Muscle of leg (tissue), 11 donors: Measurements from ENCODE around the gene MED27. TPM values are rescaled to one million over a fixed set of nuclear protein-coding genes. Genes with fewer than 3 reads are reported as not detected.

Experiments used
- DNase-seq: peaks from one replicate; pipeline ENCODE4 v3.0.0; 2013
- H3K27ac ChIP-seq: one replicate; pipeline ENCODE4 v1.5.1; 2013; ENCODE audit warnings: mild to moderate bottlenecking, low read length, control low read depth
- H3K27me3 ChIP-seq: one replicate; pipeline ENCODE4 v1.6.1; 2013; ENCODE audit warnings: low read length; ENCODE audit not compliant: control insufficient read depth, insufficient read depth
- H3K36me3 ChIP-seq: one replicate; pipeline ENCODE4 v1.6.1; 2013; ENCODE audit warnings: low read length; ENCODE audit not compliant: control insufficient read depth, insufficient read depth
- H3K4me1 ChIP-seq: one replicate; pipeline ENCODE4 v1.6.1; 2013; ENCODE audit warnings: low read length; ENCODE audit not compliant: control insufficient read depth, insufficient read depth
- H3K4me3 ChIP-seq: one replicate; pipeline ENCODE4 v1.5.1; 2013; ENCODE audit warnings: low read length, control low read depth
- H3K9me3 ChIP-seq: replicated peaks from 2 replicates; pipeline ENCODE4 v1.6.1; 2013; ENCODE audit warnings: low read depth, low read length; ENCODE audit not compliant: control insufficient read depth
- WGBS: methylation state at CpG from one replicate; pipeline ENCODE4 v1.1.5; 2013; ENCODE audit warnings: missing lambda C conversion rate; ENCODE audit not compliant: insufficient coverage; 5-methylcytosine and 5-hydroxymethylcytosine counted together
- polyA plus RNA-seq, 8 donors: library from polyadenylated mRNA; unstranded; fragments of 120-200 nt; gene quantifications; one replicate each; pipeline versions ENCODE4 v1.2.1 to v1.2.3, GENCODE V29; 2013; ENCODE audit warnings: inconsistent platforms in 1 of 8, low replicate concordance in 1 of 8; ENCODE audit not compliant: insufficient read length in 8 of 8, insufficient read depth in 1 of 8
- total RNA-seq: library from RNA; stranded (reverse); fragments of 120-200 nt; gene quantifications from one replicate; pipeline ENCODE4 v1.2.4, GENCODE V29; 2013

Gene MED27
- total and polyA plus RNA-seq, 9 donors, result 11.9 to 17.2 (median 15.0) TPM

DNA sequence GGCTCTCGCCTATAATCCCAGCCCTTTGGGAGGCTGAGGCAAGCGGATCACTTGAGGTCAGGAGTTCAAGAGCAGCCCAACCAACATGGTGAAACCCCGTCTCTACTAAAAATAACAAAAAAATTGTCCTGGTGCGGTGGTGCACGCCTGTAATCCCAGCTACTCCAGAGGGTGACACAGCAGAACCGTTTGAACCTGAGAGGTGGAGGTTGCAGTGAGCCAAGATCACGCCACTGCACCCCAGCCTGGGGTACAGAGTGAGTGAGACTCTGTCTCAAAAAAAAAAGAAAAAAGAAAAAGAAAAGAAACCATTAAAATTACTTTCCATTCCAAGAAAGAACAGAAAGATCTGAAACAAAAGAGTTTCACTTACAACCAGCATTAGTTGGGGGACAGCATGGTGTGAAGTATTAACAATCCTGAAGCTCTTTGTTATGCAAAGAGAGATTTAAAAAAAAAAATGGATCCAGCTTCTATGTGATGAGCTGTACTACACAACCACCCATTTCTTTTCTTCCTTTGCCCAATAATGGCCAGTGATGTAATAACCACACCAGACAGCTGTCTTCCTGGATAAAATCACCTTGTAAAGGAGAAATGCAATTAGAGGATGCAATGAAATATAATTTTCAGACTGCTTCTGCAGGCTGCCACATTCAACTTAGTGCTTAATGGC, 76.9 kb downstream of the MED27 start:
- Histone ChIP-seq H3K4me1 (peaks cover 5% of the 10 kb centered on the region), H3K4me3 (no peak overlapping the region), H3K9me3 (no peaks in the 10 kb centered on the region), H3K27ac (no peak overlapping the region), H3K36me3 (no peaks in the 10 kb centered on the region), H3K27me3 (no peaks in the 10 kb centered on the region)
- WGBS, result 40% methylated on average over 1 of the region's 7 CpGs
- no peak for DNase-seq

DNA sequence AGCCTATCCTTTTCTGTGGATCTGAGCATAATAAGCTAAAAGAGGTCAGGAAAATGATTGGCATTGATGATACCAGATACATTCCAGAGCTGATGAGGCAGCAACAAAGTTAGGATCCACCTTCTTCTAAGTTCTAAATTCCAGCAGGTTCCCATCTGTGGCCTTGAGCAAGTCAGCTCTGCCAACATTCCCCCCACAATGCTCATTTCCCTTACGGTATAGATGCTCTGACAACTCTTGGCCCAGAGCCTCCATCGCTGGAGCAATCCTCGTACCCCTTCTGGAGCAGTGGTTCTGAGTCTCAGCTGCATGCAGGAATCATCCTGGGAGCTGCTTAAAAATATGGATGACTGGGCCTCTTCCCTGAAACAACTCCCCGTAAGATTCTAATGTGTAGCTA, 78.1 kb downstream of the MED27 start:
- no peaks in the 10 kb centered on the region for H3K36me3 ChIP-seq
- DNase-seq, result no peak
- peaks cover 5% of the 10 kb centered on the region for H3K4me1 ChIP-seq
- H3K9me3 ChIP-seq, result no peaks in the 10 kb centered on the region
- H3K4me3 ChIP-seq, result no peak overlapping the region
- H3K27me3 ChIP-seq, result no peaks in the 10 kb centered on the region
- 46% methylated on average over 4 of the region's 4 CpGs for WGBS
- no peak overlapping the region for H3K27ac ChIP-seq

DNA sequence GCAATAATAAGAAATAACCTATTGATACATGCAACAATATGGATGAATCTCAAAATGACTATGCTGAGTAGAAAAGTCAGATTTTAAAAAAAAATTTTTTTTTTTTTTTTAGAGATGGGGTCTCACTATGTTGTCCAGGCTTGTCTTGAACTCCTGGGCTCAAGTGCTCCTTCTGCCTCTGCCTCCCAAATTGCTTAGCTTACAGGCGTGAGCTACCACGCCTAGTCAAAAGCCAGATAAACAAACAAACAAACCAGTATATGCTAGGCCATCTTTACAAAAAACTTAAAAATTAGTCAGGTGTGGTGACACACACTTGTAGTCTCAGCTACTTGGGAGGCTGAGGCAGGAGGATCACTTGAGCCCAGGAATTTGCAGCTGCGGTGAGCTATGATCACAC, 79.0 kb downstream of the MED27 start:
- no peak overlapping the region for H3K4me3 ChIP-seq
- no peak for DNase-seq
- H3K27ac ChIP-seq, result no peak overlapping the region
- no peaks in the 10 kb centered on the region for H3K9me3 ChIP-seq
- WGBS, result 83% methylated on average over 1 of the region's 3 CpGs
- peaks cover 3% of the 10 kb centered on the region for H3K4me1 ChIP-seq
- no peaks in the 10 kb centered on the region for H3K27me3 ChIP-seq
- H3K36me3 ChIP-seq, result peaks cover 6% of the 10 kb centered on the region

DNA sequence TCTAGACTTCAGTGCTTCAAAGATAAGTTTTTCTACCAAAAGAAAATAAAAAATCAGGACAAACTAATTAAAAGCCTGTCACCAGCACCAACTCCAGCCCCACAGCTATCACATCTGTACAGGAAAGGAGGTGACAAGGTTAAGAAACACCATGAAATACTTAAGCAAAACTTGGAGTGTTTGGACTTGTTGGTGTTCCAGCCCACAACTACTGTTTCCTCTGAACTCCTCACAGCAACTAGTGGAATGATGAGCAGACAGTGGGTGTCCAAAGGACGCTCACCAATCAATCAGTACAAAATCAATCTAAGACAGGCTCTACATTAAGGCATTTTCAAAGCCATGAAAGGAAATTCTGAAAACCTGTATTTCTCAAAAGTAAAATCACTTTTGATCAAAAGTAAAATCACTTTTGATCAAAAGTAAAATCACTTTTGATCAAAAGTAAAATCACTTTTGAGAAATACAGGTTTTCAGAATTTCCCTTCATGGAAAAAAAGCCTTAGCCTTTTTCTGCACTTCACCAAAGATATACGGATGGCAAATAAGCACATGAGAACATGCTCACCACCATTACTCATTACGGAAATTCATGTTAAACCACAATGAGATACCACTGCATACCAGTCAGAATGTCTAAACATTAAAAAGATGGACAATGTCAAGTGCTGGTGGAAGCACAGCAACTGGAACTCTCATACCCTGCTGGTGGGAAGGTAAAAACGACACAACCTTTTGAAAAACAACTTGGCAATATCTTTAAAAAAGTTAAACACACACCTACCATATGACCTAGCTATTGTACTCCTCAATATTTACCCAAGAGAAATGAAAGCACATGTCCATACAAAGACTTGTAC, 79.7 kb downstream of the MED27 start:
- H3K9me3 ChIP-seq, result peaks cover 4% of the 10 kb centered on the region
- no peak overlapping the region for H3K4me3 ChIP-seq
- no peaks in the 10 kb centered on the region for H3K27me3 ChIP-seq
- H3K36me3 ChIP-seq, result peaks cover 6% of the 10 kb centered on the region
- no CpG with 5 or more reads among the region's 4 CpGs for WGBS
- H3K27ac ChIP-seq, result no peak overlapping the region
- no peak for DNase-seq
- peaks cover 3% of the 10 kb centered on the region for H3K4me1 ChIP-seq

DNA sequence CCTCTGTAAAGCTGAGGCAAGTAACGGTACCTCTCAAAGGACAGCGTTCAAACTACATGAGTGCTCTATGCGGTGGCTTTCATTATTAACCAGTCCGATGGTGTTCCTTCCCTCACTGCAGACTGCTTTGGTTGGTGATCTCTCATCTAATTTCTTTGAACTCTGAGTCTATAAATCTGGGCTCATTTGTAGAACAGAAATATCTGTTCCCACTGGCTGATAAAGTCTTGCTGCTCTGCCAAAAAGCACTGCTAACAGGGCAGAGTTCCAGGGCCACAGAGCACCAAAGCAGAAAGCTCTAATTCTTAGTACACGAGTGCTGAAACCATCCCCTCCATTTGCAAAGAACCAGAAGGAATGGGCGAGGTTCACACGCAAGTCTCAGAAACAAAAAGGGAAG, 81.9 kb downstream of the MED27 start:
- Histone ChIP-seq H3K4me3 (no peak overlapping the region), H3K4me1 (peaks cover 11% of the 10 kb centered on the region), H3K27me3 (no peaks in the 10 kb centered on the region), H3K27ac (no peak overlapping the region), H3K9me3 (peaks cover 5% of the 10 kb centered on the region), H3K36me3 (peaks cover 6% of the 10 kb centered on the region)
- WGBS, result 55% methylated on average over 6 of the region's 7 CpGs
- DNase-seq, result peak; percentile 51

DNA sequence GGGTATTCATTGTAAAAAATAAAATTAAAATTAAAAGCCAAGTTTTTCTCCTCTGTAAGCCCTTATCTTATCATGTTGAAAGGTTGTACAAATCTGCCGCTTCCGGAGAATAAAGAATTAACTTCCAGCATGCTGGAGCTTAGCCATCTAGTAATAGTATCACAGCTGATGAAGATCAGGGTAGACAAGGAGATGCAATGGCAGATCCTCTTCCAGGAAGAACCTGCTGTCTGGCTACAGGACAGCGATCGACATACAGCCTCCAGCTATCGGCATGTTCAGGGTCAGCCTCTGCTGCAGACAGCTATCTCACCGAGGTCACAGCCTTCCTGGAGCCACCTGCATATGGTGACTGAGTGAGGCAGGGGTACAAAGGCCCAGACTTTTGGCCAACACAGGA, 82.6 kb downstream of the MED27 start:
- Histone ChIP-seq H3K27me3 (no peaks in the 10 kb centered on the region), H3K36me3 (peaks cover 6% of the 10 kb centered on the region), H3K27ac (no peak overlapping the region), H3K4me3 (no peak overlapping the region), H3K9me3 (peaks cover 5% of the 10 kb centered on the region), H3K4me1 (peaks cover 15% of the 10 kb centered on the region)
- 80% methylated on average over 4 of the region's 6 CpGs for WGBS
- DNase-seq, result no peak

DNA sequence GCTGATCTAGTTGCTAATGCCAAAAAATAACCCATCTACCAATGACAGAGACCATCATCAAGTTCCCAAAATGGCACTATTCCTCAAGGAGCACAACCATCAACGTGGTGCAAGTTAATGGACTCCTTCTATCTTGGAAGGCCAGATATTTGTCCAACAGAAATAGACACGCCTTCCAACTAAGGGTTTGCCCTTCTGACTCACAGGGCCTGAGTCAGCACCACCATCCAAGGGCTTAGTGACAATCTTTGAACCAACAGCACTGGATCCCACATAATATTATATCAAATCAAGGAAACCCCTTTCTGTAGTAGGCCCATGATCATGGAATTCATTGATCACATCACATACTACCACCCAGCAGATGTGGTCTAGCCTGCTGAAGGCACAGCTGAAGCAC, 84.3 kb downstream of the MED27 start:
- no peak overlapping the region for H3K4me3 ChIP-seq
- H3K9me3 ChIP-seq, result peaks cover 5% of the 10 kb centered on the region
- no peaks in the 10 kb centered on the region for H3K27me3 ChIP-seq
- DNase-seq, result no peak
- WGBS, result 100% methylated on average over 2 of the region's 2 CpGs
- peaks cover 6% of the 10 kb centered on the region for H3K36me3 ChIP-seq
- no peak overlapping the region for H3K27ac ChIP-seq
- peaks cover 15% of the 10 kb centered on the region for H3K4me1 ChIP-seq

DNA sequence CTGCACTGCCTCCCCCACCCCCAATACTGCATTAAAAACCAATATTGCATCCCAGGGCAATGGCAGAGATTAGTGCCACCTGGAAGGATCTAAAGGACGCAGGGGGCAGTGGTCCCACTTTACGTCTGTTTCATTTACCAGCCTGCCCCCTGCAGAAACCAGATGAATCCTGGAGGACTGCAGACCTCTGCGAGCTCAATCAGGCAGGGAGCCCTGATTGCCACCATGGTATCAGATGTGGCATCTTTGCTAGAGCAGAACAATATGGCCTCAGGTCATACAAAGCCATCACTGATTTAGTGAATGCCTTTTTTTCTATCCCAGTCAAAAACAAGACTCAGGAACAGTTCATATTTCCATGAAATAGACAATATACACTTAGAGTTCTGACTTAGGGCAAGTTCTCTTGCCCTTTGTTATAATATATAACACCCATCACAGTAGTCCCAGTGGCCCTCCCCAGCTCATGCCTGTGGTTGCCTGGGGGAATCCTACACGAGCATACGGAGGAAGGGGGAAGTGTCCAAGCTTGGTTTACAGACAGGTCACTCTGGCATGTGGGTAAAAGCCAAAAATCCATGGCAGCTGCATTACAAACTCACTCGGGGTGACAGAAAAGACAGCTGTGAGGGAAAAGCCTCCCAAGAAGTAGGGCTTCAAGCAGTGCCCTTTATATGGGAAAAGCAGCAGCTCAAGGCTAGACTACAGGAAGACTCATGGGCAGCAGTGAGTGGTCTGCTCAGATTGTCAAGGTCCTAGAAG, 85.1 kb downstream of the MED27 start:
- no peak overlapping the region for H3K27ac ChIP-seq
- H3K27me3 ChIP-seq, result no peaks in the 10 kb centered on the region
- H3K4me3 ChIP-seq, result no peak overlapping the region
- peak; percentile 37 for DNase-seq
- WGBS, result 92% methylated on average over 2 of the region's 6 CpGs
- peaks cover 6% of the 10 kb centered on the region for H3K36me3 ChIP-seq
- peaks cover 5% of the 10 kb centered on the region for H3K9me3 ChIP-seq
- H3K4me1 ChIP-seq, result peaks cover 15% of the 10 kb centered on the region

DNA sequence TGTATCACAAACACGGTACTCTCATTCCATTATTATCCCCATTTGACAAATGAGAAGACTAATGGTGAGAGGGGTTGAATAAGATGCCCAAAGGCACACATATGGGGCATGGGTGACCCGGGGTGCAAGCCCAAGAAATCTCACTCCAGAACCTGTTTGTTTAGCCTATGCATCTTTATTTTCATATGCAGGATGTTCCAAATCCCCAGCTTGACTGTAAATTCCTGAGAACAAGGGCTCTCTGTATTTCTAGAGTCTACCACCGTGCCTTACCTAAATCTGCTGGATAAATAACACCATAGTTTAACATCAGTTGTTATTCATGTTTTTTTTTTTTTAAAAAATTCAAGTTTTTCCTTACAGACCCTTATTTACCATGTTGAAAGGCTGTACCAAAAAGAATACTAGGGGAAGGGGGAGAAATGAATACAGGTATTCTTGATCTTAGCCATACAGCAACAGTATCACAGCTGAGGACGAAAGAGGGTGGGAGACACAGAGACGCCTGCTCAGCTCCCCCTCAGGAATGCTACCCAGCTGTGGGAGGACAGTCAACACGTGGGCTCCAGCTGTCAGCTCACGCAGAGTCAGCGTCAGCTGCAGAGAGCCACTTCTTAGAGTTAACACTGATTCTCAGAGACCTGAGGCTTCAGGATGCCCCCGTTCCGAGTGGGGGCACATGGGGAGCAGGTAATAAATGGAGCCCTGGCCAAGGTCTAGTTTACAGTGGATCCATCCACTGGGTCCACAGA, 86.6 kb downstream of the MED27 start:
- Histone ChIP-seq H3K9me3 (peaks cover 5% of the 10 kb centered on the region), H3K27ac (no peak overlapping the region), H3K36me3 (peaks cover 6% of the 10 kb centered on the region), H3K27me3 (no peaks in the 10 kb centered on the region), H3K4me1 (peaks cover 15% of the 10 kb centered on the region), H3K4me3 (no peak overlapping the region)
- 33% methylated on average over 3 of the region's 10 CpGs for WGBS
- peak; percentile 76 for DNase-seq
